Left forelimb (tissue), 1 donor: ENCODE results near the gene FADS1.

Experiments used
- DNase-seq: peaks from one replicate; pipeline ENCODE4 v3.0.0-alpha.2; 2018; ENCODE audit warnings: low spot score

Gene FADS1

GRCh38 chr11:61846362-61847020, 29.7 kb upstream of the FADS1 start:
- no peak for DNase-seq

GRCh38 chr11:61844909-61845565, 28.2 kb upstream of the FADS1 start:
- DNase-seq: no peak

- no peak for DNase-seq
Measured at GRCh38 chr11:61842528-61842820, 25.7 kb upstream of the FADS1 start.

GRCh38 chr11:61841636-61842527, 25.1 kb upstream of the FADS1 start:
- no peak for DNase-seq

GRCh38 chr11:61840371-61840770, 23.6 kb upstream of the FADS1 start:
- no peak for DNase-seq

- DNase-seq: no peak
Measured at GRCh38 chr11:61839742-61840141, 22.9 kb upstream of the FADS1 start.

GRCh38 chr11:61838921-61839320, 22.1 kb upstream of the FADS1 start:
- DNase-seq: no peak

- no peak for DNase-seq
Measured at GRCh38 chr11:61838501-61838900, 21.7 kb upstream of the FADS1 start.

- DNase-seq: no peak
Measured at GRCh38 chr11:61837411-61838005, 20.7 kb upstream of the FADS1 start.

GRCh38 chr11:61836193-61836592, 19.4 kb upstream of the FADS1 start:
- no peak for DNase-seq

- DNase-seq: peak; percentile 72
Measured at GRCh38 chr11:61834278-61835048, 17.7 kb upstream of the FADS1 start.

- no peak for DNase-seq
Measured at GRCh38 chr11:61833926-61834277, 17.1 kb upstream of the FADS1 start.

- DNase-seq: no peak
Measured at GRCh38 chr11:61833471-61833870, 16.7 kb upstream of the FADS1 start.

GRCh38 chr11:61832754-61833153, 16.0 kb upstream of the FADS1 start:
- DNase-seq: no peak

GRCh38 chr11:61832207-61832606, 15.4 kb upstream of the FADS1 start:
- no peak for DNase-seq

GRCh38 chr11:61830237-61831105, 13.7 kb upstream of the FADS1 start:
- DNase-seq: no peak

GRCh38 chr11:61829806-61830205, 13.0 kb upstream of the FADS1 start:
- DNase-seq: no peak

GRCh38 chr11:61828629-61829407, 12.0 kb upstream of the FADS1 start:
- DNase-seq: peak; percentile 75

GRCh38 chr11:61828379-61828628, 11.5 kb upstream of the FADS1 start:
- no peak for DNase-seq

- DNase-seq: peak; percentile 98
Measured at GRCh38 chr11:61827571-61828378, 11.0 kb upstream of the FADS1 start, which contains the start of gene FADS2. FADS2 (plus strand) TSS chr11:61828300; CDS start chr11:61828391, 91 bp downstream.
